H9 (cell line): ENCODE measurements around the gene NYAP2. TPM values are rescaled to one million over a fixed set of nuclear protein-coding genes. Genes with fewer than 3 reads are reported as not detected.

Experiments
- DNase-seq: peaks from one replicate; pipeline ENCODE4 v3.0.0-alpha.2; 2017
- H2AFZ ChIP-seq: one replicate; pipeline ENCODE4 v1.6.1; 2013; ENCODE audit warnings: mild to moderate bottlenecking, low read length, control low read depth, moderate library complexity
- H2AK5ac ChIP-seq: 2 replicates; pipeline ENCODE4 v1.6.1; 2013; ENCODE audit warnings: low read length, control low read depth, mixed read lengths; ENCODE audit not compliant: insufficient read length
- H2BK120ac ChIP-seq: one replicate; pipeline ENCODE4 v1.6.1; 2013; ENCODE audit warnings: low read depth, mild to moderate bottlenecking, low read length, control low read depth, inconsistent platforms; ENCODE audit not compliant: poor library complexity, severe bottlenecking
- H2BK12ac ChIP-seq: 2 replicates; pipeline ENCODE4 v1.6.1; 2013; ENCODE audit warnings: low read length, control low read depth, mixed read lengths, low read depth; ENCODE audit not compliant: insufficient read length
- H2BK15ac ChIP-seq: 2 replicates; pipeline ENCODE4 v1.6.1; 2013; ENCODE audit warnings: low read depth, low read length, control low read depth
- H2BK20ac ChIP-seq: one replicate; pipeline ENCODE4 v1.6.1; 2013; ENCODE audit warnings: low read depth, mild to moderate bottlenecking, low read length, control low read depth, inconsistent platforms; ENCODE audit not compliant: poor library complexity, severe bottlenecking
- H2BK5ac ChIP-seq: 2 replicates; pipeline ENCODE4 v1.6.1; 2013; ENCODE audit warnings: low read length, control low read depth, mixed read lengths; ENCODE audit not compliant: insufficient read length
- H3K14ac ChIP-seq: 2 replicates; pipeline ENCODE4 v1.6.1; 2013; ENCODE audit warnings: low read length, control low read depth; ENCODE audit not compliant: insufficient read depth
- H3K18ac ChIP-seq: 2 replicates; pipeline ENCODE4 v1.6.1; 2013; ENCODE audit warnings: low read depth, mild to moderate bottlenecking, mixed read lengths, low read length, control low read depth; ENCODE audit not compliant: insufficient read length
- H3K23ac ChIP-seq: 2 replicates; pipeline ENCODE4 v1.6.1; 2013; ENCODE audit warnings: low read length, control low read depth, mixed read lengths, low read depth; ENCODE audit not compliant: insufficient read length
- H3K23me2 ChIP-seq: 2 replicates; pipeline ENCODE4 v1.6.1; 2013; ENCODE audit warnings: low read depth, mild to moderate bottlenecking, mixed read lengths, low read length, control low read depth; ENCODE audit not compliant: insufficient read length, poor library complexity, severe bottlenecking
- H3K27ac ChIP-seq: 2 replicates; pipeline ENCODE4 v1.5.1; 2013; ENCODE audit warnings: low read length, control low read depth, mixed read lengths, low read depth; ENCODE audit not compliant: insufficient read length
- H3K27me3 ChIP-seq: 2 replicates; pipeline ENCODE4 v1.6.1; 2013; ENCODE audit warnings: low read length, control low read depth, inconsistent platforms; ENCODE audit not compliant: insufficient read depth
- H3K4ac ChIP-seq: 2 replicates; pipeline ENCODE4 v1.6.1; 2013; ENCODE audit warnings: low read depth, mild to moderate bottlenecking, control low read depth, inconsistent platforms, low read length, moderate library complexity
- H3K4me1 ChIP-seq: 2 replicates; pipeline ENCODE4 v1.6.1; 2013; ENCODE audit warnings: low read length, control low read depth, inconsistent platforms; ENCODE audit not compliant: insufficient read depth
- H3K4me2 ChIP-seq: 2 replicates; pipeline ENCODE4 v1.6.1; 2013; ENCODE audit warnings: low read length, control low read depth, mixed read lengths; ENCODE audit not compliant: insufficient read length, insufficient read depth
- H3K56ac ChIP-seq: 2 replicates; pipeline ENCODE4 v1.6.1; 2013; ENCODE audit warnings: low read depth, mild to moderate bottlenecking, mixed read lengths, low read length, control low read depth; ENCODE audit not compliant: insufficient read length
- H3K79me1 ChIP-seq: 2 replicates; pipeline ENCODE4 v1.6.1; 2013; ENCODE audit warnings: low read depth, mild to moderate bottlenecking, moderate library complexity, low read length, control low read depth, inconsistent platforms; ENCODE audit not compliant: insufficient read depth, poor library complexity, severe bottlenecking
- H3K79me2 ChIP-seq: 2 replicates; pipeline ENCODE4 v1.6.1; 2013; ENCODE audit warnings: low read length, control low read depth, inconsistent platforms; ENCODE audit not compliant: insufficient read depth
- H3K9ac ChIP-seq: 2 replicates; pipeline ENCODE4 v1.6.1; 2013; ENCODE audit warnings: low read length, control low read depth, mixed read lengths; ENCODE audit not compliant: insufficient read length; ENCODE audit errors: extremely low read depth
- H3K9me3 ChIP-seq: one replicate; pipeline ENCODE4 v1.6.1; 2013; ENCODE audit warnings: low read depth, low read length, inconsistent platforms; ENCODE audit not compliant: control insufficient read depth
- H3T11ph ChIP-seq: one replicate; pipeline ENCODE4 v1.6.1; 2013; ENCODE audit warnings: mild to moderate bottlenecking, low read length, control low read depth, inconsistent platforms
- H4K20me1 ChIP-seq: one replicate; pipeline ENCODE4 v1.6.1; 2013; ENCODE audit not compliant: control insufficient read depth, insufficient read length, insufficient read depth
- H4K5ac ChIP-seq: 2 replicates; pipeline ENCODE4 v1.6.1; 2013; ENCODE audit warnings: low read depth, mild to moderate bottlenecking, mixed read lengths, low read length, control low read depth; ENCODE audit not compliant: insufficient read length
- H4K8ac ChIP-seq: replicated peaks from 2 replicates; pipeline ENCODE4 v1.6.1; 2013; ENCODE audit warnings: low read length, control low read depth, mixed read lengths, low read depth; ENCODE audit not compliant: insufficient read length
- H4K91ac ChIP-seq: 2 replicates; pipeline ENCODE4 v1.6.1; 2013; ENCODE audit warnings: low read depth, mild to moderate bottlenecking, moderate library complexity, mixed read lengths, low read length, control low read depth; ENCODE audit not compliant: insufficient read length
- H3K27ac Mint-ChIP-seq, 3 experiments: 2 replicates in 2 of 3; 3 replicates in 1 of 3; pipeline ENCODE4 v1.8.0; 2020 to 2021; ENCODE audit warnings: mixed read lengths in 3 of 3, mild to moderate bottlenecking in 1 of 3, moderate library complexity in 1 of 3
- H3K27me3 Mint-ChIP-seq: 2 replicates; pipeline ENCODE4 v1.8.0; 2021; ENCODE audit warnings: low read depth, mild to moderate bottlenecking, moderate library complexity, mixed read lengths
- H3K36me3 Mint-ChIP-seq, 3 experiments: 2 replicates in 2 of 3; 3 replicates in 1 of 3; pipeline ENCODE4 v1.8.0; 2020 to 2021; ENCODE audit warnings: low read depth in 3 of 3, mixed read lengths in 3 of 3; ENCODE audit not compliant: insufficient read depth in 1 of 3
- H3K4me1 Mint-ChIP-seq, 2 experiments: 2 replicates each; pipeline ENCODE4 v1.8.0; 2020; ENCODE audit warnings: mixed read lengths in 2 of 2
- H3K4me3 Mint-ChIP-seq, 2 experiments: 2 replicates in 1 of 2; 3 replicates in 1 of 2; pipeline ENCODE4 v1.8.0; 2020 to 2021; ENCODE audit warnings: mild to moderate bottlenecking in 2 of 2, mixed read lengths in 2 of 2, moderate library complexity in 1 of 2
- H3K9me3 Mint-ChIP-seq, 2 experiments: 2 replicates in 1 of 2; 3 replicates in 1 of 2; pipeline ENCODE4 v1.8.0; 2020; ENCODE audit warnings: mild to moderate bottlenecking in 2 of 2, mixed read lengths in 2 of 2, moderate library complexity in 1 of 2
- WGBS: extraction: QIAGEN DNeasy Blood & Tissue Kit; methylation state at CpG from one replicate; pipeline ENCODE4 v1.1.7; 2013; ENCODE audit warnings: missing lambda C conversion rate, low lambda C conversion rate, mixed read lengths; ENCODE audit not compliant: insufficient read length; ENCODE audit errors: extremely low coverage; 5-methylcytosine and 5-hydroxymethylcytosine counted together
- total RNA-seq: library from RNA; stranded (reverse); gene quantifications from 2 replicates; pipeline ENCODE4 v1.2.1, GENCODE V29; 2021
- TF ChIP-seq, protein P1 (sequence below): fragments of 200-600 bp; sonication (generic); conservative IDR thresholded peaks from 3 replicates; pipeline ENCODE4 v1.8.0; 2021; ENCODE audit warnings: antibody characterized with exemption, mild to moderate bottlenecking

Gene NYAP2
- total RNA-seq, 1 experiment from 2014 or later = not detected

DNA sequence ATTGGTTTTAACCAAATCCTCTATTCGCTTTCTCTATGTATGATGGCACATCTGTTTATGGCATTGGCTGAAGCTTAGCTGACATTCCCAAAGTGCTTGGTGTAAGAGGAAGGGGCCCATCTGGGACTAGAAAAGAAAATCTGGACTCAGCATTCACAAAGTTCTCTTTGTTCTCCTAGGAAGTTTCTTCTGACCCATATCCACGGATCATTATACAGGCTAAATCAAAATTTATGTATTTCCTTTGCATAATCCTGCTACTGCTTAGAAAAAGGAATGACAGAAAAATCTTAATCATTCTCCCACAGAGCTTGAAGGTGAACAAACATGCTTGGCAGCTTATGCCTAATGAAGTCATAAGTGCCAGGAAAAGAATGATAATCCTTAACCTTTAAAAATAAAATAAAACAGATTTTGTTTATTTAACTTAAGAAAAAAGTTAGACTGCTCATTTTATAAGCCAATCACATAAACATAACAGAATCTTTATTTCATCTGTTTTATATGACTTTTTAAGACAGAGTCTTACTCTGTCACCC is 88.4 kb downstream of the NYAP2 start:
- H2BK5ac ChIP-seq = no peak overlapping the region
- no peak overlapping the region for H3K27ac ChIP-seq
- H3K4me2 ChIP-seq = no peak overlapping the region
- H3K23me2 ChIP-seq = no peaks in the 10 kb centered on the region
- H3K79me2 ChIP-seq = no peaks in the 10 kb centered on the region
- no peak overlapping the region for H3K9ac ChIP-seq
- no peak overlapping the region for H2AK5ac ChIP-seq
- no peaks in the 10 kb centered on the region for H3K79me1 ChIP-seq
- no peak for DNase-seq
- H2AFZ ChIP-seq = no peak overlapping the region
- no peak overlapping the region for H2BK12ac ChIP-seq
- Mint-ChIP-seq H3K27me3 (no peaks in the 10 kb centered on the region), H3K4me1 (no peaks in the 10 kb centered on the region), H3K9me3 (no peaks in the 10 kb centered on the region), H3K27ac (no peak overlapping the region), H3K4me3 (no peak overlapping the region), H3K36me3 (no peaks in the 10 kb centered on the region)
- no peaks in the 10 kb centered on the region for H3K27me3 ChIP-seq
- no peak overlapping the region for H2BK15ac ChIP-seq
- no peak overlapping the region for H4K91ac ChIP-seq
- no peak overlapping the region for H3T11ph ChIP-seq
- no peak overlapping the region for H2BK120ac ChIP-seq
- H4K20me1 ChIP-seq = no peaks in the 10 kb centered on the region
- no CpG with 5 or more reads among the region's 2 CpGs for WGBS
- H4K5ac ChIP-seq = no peak overlapping the region
- H4K8ac ChIP-seq = no peak overlapping the region
- H3K14ac ChIP-seq = no peak overlapping the region
- no peak overlapping the region for H3K56ac ChIP-seq
- no peak overlapping the region for H2BK20ac ChIP-seq
- H3K4ac ChIP-seq = no peak overlapping the region
- H3K9me3 ChIP-seq = no peaks in the 10 kb centered on the region
- no peaks in the 10 kb centered on the region for H3K4me1 ChIP-seq
- TF ChIP-seq, protein P1, sequence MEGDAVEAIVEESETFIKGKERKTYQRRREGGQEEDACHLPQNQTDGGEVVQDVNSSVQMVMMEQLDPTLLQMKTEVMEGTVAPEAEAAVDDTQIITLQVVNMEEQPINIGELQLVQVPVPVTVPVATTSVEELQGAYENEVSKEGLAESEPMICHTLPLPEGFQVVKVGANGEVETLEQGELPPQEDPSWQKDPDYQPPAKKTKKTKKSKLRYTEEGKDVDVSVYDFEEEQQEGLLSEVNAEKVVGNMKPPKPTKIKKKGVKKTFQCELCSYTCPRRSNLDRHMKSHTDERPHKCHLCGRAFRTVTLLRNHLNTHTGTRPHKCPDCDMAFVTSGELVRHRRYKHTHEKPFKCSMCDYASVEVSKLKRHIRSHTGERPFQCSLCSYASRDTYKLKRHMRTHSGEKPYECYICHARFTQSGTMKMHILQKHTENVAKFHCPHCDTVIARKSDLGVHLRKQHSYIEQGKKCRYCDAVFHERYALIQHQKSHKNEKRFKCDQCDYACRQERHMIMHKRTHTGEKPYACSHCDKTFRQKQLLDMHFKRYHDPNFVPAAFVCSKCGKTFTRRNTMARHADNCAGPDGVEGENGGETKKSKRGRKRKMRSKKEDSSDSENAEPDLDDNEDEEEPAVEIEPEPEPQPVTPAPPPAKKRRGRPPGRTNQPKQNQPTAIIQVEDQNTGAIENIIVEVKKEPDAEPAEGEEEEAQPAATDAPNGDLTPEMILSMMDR = no peak
- H3K18ac ChIP-seq = no peak overlapping the region
- H3K23ac ChIP-seq = no peak overlapping the region
